ENCODE data around the gene MRPS23.

Gene MRPS23

DNA sequence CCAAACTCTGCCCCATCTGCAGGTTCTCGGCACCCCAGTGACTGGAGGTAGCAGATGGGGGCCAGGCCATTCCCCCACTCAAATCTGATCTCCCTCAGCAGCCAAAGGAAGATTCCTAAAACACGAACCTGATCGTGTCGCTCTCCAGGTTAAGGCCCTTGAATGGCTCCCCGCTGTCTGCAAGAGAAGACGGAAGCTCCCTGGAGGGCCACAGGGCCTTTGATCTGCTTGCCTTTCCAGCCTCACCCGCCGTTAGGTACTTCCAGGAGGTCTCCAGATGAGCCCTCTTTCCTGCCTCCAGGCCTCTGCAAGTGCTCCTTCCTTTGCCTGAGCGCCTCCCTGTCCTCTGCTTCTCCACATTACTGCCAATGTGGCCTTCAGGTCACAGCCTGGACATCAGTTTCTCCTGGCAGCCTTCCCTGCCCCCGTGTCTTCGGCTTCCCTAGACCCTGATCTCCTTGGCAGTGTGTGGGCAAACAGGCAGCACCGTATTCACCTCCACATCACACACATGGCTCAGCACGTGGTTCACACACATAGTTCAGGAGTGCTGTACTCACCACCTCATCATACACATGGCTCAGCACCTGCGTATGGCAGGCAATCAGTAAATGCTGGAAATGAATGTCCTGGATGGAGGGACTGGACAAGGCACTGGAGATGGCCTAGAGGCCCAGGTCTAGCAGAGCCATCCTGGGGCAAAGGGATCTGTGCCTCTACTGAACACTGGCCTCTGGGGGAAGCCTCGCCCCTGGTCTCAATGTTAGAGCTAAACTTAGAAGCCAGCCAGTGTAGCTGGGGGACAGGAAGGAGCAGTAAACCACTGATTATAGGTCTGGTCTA is 26.4 kb upstream of the MRPS23 start:
- H3K36me3 Mint-ChIP-seq (ENCODE audit: low read depth), result peaks cover 15% of the 10 kb centered on the region
- peaks cover 86% of the 10 kb centered on the region for H3K4me1 Mint-ChIP-seq
- peaks cover 3% of the 10 kb centered on the region for H3K27me3 Mint-ChIP-seq (ENCODE audit: low read depth)
- TF ChIP-seq CTCF (IDR thresholded peaks at IDR 0.05; ENCODE audit: unreplicated experiment in 3 of 3), result no peak
- no peaks in the 10 kb centered on the region for H3K9me3 Mint-ChIP-seq
- H3K27ac Mint-ChIP-seq, result peak overlapping the region; percentile 73 to 98 (median 86)
- peak overlapping the region; percentile 3 to 27 (median 20) for H3K4me3 Mint-ChIP-seq

DNA sequence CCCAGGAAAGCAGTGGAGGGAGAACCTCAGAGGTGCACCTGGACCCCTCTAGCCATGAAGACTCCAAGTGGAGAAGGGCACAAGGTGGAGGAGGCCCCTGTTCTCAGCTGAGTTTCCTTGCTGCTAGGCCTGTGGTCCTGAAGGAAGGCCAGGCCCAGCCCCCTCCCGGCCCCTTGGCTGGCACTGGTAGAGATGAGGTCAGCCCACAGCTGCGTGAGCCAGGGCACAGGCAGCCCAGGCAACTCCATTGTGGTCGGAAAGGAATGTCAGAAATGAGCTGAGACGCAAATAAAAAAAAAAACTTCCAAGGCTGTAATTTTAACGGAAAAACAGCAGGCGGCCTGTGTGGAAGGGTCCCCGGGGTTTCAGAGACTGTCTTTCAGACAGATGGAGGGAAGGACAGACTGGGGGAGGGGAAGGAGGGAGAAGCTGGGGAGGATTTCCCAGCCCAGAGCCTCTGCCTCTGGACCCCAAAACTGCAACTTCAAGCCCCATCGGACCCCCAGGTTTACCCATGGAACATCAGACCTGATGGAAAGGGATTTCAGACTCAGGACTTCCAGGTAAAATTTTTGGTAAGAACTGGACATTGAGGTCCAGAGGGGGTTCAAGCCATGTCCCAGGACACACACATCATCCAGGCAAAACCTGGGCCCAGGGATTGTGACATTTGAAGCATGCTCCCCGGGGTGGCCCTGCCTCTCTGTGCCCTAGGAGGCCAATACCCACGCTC is 25.6 kb upstream of the MRPS23 start:
- H3K4me1 Mint-ChIP-seq, result peaks cover 80% of the 10 kb centered on the region
- H3K27ac Mint-ChIP-seq, result peak overlapping the region; percentile 73 to 98 (median 86)
- peaks cover 16% of the 10 kb centered on the region for H3K36me3 Mint-ChIP-seq (ENCODE audit: low read depth)
- H3K9me3 Mint-ChIP-seq, result no peaks in the 10 kb centered on the region
- H3K27me3 Mint-ChIP-seq (ENCODE audit: low read depth), result peaks cover 3% of the 10 kb centered on the region
- TF ChIP-seq CTCF (IDR thresholded peaks at IDR 0.05; ENCODE audit: unreplicated experiment in 3 of 3), result peak; percentile 58 to 63 (median 60)
- peak overlapping the region; percentile 29 to 52 (median 48) for H3K4me3 Mint-ChIP-seq

DNA sequence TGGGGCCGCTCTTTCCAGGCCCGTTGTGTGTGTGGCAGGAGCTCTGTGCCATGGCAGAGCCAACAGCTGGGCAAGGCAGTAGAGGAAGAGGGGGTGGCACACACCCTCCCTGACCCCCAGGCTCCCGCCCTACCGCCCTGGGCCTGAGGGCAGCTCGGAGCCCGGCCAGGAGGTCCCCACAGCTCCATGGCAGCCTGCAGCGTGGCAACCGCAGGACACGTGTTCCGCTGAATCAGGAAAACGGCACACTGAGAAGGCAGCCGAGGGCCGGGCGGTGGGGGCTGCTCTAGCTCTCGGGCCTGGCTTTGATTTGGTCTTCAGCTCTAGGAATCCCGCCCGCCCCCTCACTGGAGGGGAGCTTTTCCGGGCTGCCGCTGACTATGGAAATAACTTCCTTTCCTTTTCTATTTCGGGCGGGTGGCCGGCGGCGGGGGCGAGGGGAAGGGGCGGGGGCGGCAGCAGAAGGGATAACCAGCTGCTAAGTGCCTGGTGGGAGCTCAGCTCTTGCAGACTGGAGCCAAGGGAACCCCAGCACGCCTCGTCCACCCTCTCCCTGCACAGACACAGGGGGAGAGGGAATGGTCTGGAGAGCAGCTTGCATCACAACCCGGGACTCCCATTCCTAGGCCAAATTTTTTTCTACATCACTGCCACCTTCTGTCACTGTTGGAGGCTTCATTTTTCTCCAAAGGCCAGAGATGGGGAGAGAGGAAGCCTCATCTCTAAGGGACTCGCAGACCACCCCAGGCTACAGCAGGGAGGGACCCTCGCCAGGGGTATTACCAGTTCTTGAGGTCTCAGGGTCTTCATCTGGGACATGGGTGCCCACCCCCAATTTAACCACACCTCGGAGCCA is 24.8 kb upstream of the MRPS23 start:
- Mint-ChIP-seq H3K9me3 (no peaks in the 10 kb centered on the region), H3K27me3 (ENCODE audit: low read depth) (peaks cover 6% of the 10 kb centered on the region), H3K4me3 (peak overlapping the region; percentile 48 to 75 (median 52)), H3K27ac (peak overlapping the region; percentile 73 to 98 (median 86)), H3K36me3 (ENCODE audit: low read depth) (peaks cover 24% of the 10 kb centered on the region), H3K4me1 (peaks cover 80% of the 10 kb centered on the region)
- no peak for TF ChIP-seq CTCF (IDR thresholded peaks at IDR 0.05; ENCODE audit: unreplicated experiment in 3 of 3)

- peaks cover 19% of the 10 kb centered on the region for H3K36me3 Mint-ChIP-seq (ENCODE audit: low read depth)
- no peaks in the 10 kb centered on the region for H3K9me3 Mint-ChIP-seq
- H3K4me1 Mint-ChIP-seq, result peaks cover 80% of the 10 kb centered on the region
- TF ChIP-seq CTCF (IDR thresholded peaks at IDR 0.05; ENCODE audit: unreplicated experiment in 3 of 3), result no peak
- H3K27ac Mint-ChIP-seq, result peak overlapping the region; percentile 73 to 98 (median 86)
- peak overlapping the region in 2 of 3 experiments; percentile 36 to 60 for H3K4me3 Mint-ChIP-seq
- H3K27me3 Mint-ChIP-seq (ENCODE audit: low read depth), result peaks cover 6% of the 10 kb centered on the region
Observed at GRCh38 chr17:57874058-57874419, 24.2 kb upstream of the MRPS23 start.

- peak overlapping the region; percentile 73 to 98 (median 86) for H3K27ac Mint-ChIP-seq
- peaks cover 82% of the 10 kb centered on the region for H3K4me1 Mint-ChIP-seq
- peaks cover 19% of the 10 kb centered on the region for H3K36me3 Mint-ChIP-seq (ENCODE audit: low read depth)
- peaks cover 6% of the 10 kb centered on the region for H3K27me3 Mint-ChIP-seq (ENCODE audit: low read depth)
- no peaks in the 10 kb centered on the region for H3K9me3 Mint-ChIP-seq
- peak overlapping the region in 1 of 3 experiments; percentile 25 for H3K4me3 Mint-ChIP-seq
- TF ChIP-seq CTCF (IDR thresholded peaks at IDR 0.05; ENCODE audit: unreplicated experiment in 3 of 3), result no peak
Observed at GRCh38 chr17:57873261-57874057, 23.6 kb upstream of the MRPS23 start.
